ENCODE measurements around the gene DPYD. TPM values are rescaled to one million over a fixed set of nuclear protein-coding genes. Genes with fewer than 3 reads are reported as not detected.

DPYD gene
- total RNA-seq, 1 experiment from 2014 or later = 12.8 TPM

- no peaks in the 10 kb centered on the region for H3K36me3 ChIP-seq (ENCODE audit: low read depth, low read length)
- no peaks in the 10 kb centered on the region for H3K27me3 ChIP-seq (ENCODE audit: low read length)
- ChIA-PET POLR2A (ENCODE audit: unreplicated experiment) (no interaction called here), CTCF (no interaction called here)
- no peaks in the 10 kb centered on the region for H3F3A ChIP-seq (ENCODE audit: low read length, unreplicated experiment)
- no peak overlapping the region for H3K27ac ChIP-seq (ENCODE audit: low read length)
- no peak for TF ChIP-seq EZH2phosphoT487 (IDR thresholded peaks at IDR 0.05; ENCODE audit: borderline replicate concordance, low read length)
- TF ChIP-seq EZH2 (IDR thresholded peaks at IDR 0.05; ENCODE audit: low read length, unreplicated experiment) = no peak
- TF ChIP-seq CTCF (conservative IDR thresholded peaks at IDR 0.05; ENCODE audit: low read depth, low read length) = no peak
- no peaks in the 10 kb centered on the region for H3K9me2 ChIP-seq (replicated peaks; ENCODE audit: low read length)
- H3K4me2 ChIP-seq (ENCODE audit: low read length) = no peak overlapping the region
- no peak overlapping the region for H3K9ac ChIP-seq (ENCODE audit: low read length)
- H2AFZ ChIP-seq (ENCODE audit: low read length) = no peak overlapping the region
- no peaks in the 10 kb centered on the region for H4K20me1 ChIP-seq (ENCODE audit: low read length)
- DNase-seq (no peak), ATAC-seq (no peak)
- no peaks in the 10 kb centered on the region for H3K4me1 ChIP-seq (ENCODE audit: insufficient read depth, low read length)
- no TSS peak for BruUV-seq (replicated peaks)
- no peak overlapping the region for H3K4me3 ChIP-seq (ENCODE audit: low read length)
- intact Hi-C loops (cut with micrococcal nuclease) = no loop called here
- no peaks in the 10 kb centered on the region for H3K9me3 ChIP-seq (ENCODE audit: low read length)
- H3K79me2 ChIP-seq (ENCODE audit: low read length) = no peaks in the 10 kb centered on the region
These were observed 819.3 kb downstream of the DPYD start for GRCh38 chr1:97101509-97101908.

GRCh38 chr1:97097404-97097925 is 823.4 kb downstream of the DPYD start:
- Histone ChIP-seq H3K4me2 (ENCODE audit: low read length) (no peak overlapping the region), H4K20me1 (ENCODE audit: low read length) (no peaks in the 10 kb centered on the region), H3K27me3 (ENCODE audit: low read length) (no peaks in the 10 kb centered on the region), H3K9ac (ENCODE audit: low read length) (no peak overlapping the region), H2AFZ (ENCODE audit: low read length) (no peak overlapping the region), H3K27ac (ENCODE audit: low read length) (no peak overlapping the region), H3K9me3 (ENCODE audit: low read length) (no peaks in the 10 kb centered on the region), H3K79me2 (ENCODE audit: low read length) (no peaks in the 10 kb centered on the region), H3K4me3 (ENCODE audit: low read length) (no peak overlapping the region), H3F3A (ENCODE audit: low read length, unreplicated experiment) (peaks cover 3% of the 10 kb centered on the region), H3K4me1 (ENCODE audit: insufficient read depth, low read length) (peaks cover 16% of the 10 kb centered on the region), H3K36me3 (ENCODE audit: low read depth, low read length) (no peaks in the 10 kb centered on the region), H3K9me2 (replicated peaks; ENCODE audit: low read length) (no peaks in the 10 kb centered on the region)
- POLR2A ChIA-PET (ENCODE audit: unreplicated experiment) = no interaction called here
- ATAC-seq = no peak
- CTCF ChIA-PET = no interaction called here
- no TSS peak for BruUV-seq (replicated peaks)
- intact Hi-C loops (cut with micrococcal nuclease) = no loop called here
- TF ChIP-seq EZH2phosphoT487 (IDR thresholded peaks at IDR 0.05; ENCODE audit: borderline replicate concordance, low read length) (no peak), CTCF (conservative IDR thresholded peaks at IDR 0.05; ENCODE audit: low read depth, low read length) (no peak), EZH2 (IDR thresholded peaks at IDR 0.05; ENCODE audit: low read length, unreplicated experiment) (no peak)
- DNase-seq = no peak

DNA sequence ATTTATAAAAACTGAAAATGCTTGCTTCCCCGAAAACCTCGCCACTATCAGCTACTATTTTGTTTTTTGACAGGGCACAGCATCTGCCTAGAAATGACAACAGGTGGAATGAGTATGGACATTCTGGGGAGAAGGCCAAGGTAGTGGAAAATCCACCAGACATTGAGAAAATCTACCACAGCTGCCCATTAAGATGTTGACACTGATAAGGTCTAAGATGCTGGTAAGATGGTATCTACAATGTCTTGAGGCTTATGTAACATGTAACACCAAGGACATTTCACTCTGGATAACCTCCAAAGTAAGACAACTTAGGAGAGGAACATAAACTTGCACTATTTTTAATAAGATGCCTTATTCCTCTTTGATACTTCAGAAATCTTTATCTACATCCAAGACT is 825.1 kb downstream of the DPYD start:
- no peak for ATAC-seq
- no peaks in the 10 kb centered on the region for H3K27me3 ChIP-seq (ENCODE audit: low read length)
- no peak overlapping the region for H3K9ac ChIP-seq (ENCODE audit: low read length)
- H2AFZ ChIP-seq (ENCODE audit: low read length) = no peak overlapping the region
- peaks cover 3% of the 10 kb centered on the region for H3F3A ChIP-seq (ENCODE audit: low read length, unreplicated experiment)
- H3K9me3 ChIP-seq (ENCODE audit: low read length) = no peaks in the 10 kb centered on the region
- no peaks in the 10 kb centered on the region for H3K9me2 ChIP-seq (replicated peaks; ENCODE audit: low read length)
- TF ChIP-seq EZH2 (IDR thresholded peaks at IDR 0.05; ENCODE audit: low read length, unreplicated experiment) = no peak
- no peak for TF ChIP-seq CTCF (conservative IDR thresholded peaks at IDR 0.05; ENCODE audit: low read depth, low read length)
- TF ChIP-seq EZH2phosphoT487 (IDR thresholded peaks at IDR 0.05; ENCODE audit: borderline replicate concordance, low read length) = no peak
- no peak overlapping the region for H3K27ac ChIP-seq (ENCODE audit: low read length)
- H3K4me2 ChIP-seq (ENCODE audit: low read length) = no peak overlapping the region
- POLR2A ChIA-PET (ENCODE audit: unreplicated experiment) = no interaction called here
- CTCF ChIA-PET = no interaction called here
- no peaks in the 10 kb centered on the region for H3K79me2 ChIP-seq (ENCODE audit: low read length)
- H3K4me1 ChIP-seq (ENCODE audit: insufficient read depth, low read length) = peaks cover 16% of the 10 kb centered on the region
- DNase-seq = no peak
- H4K20me1 ChIP-seq (ENCODE audit: low read length) = no peaks in the 10 kb centered on the region
- no TSS peak for BruUV-seq (replicated peaks)
- no peak overlapping the region for H3K4me3 ChIP-seq (ENCODE audit: low read length)
- intact Hi-C loops (cut with micrococcal nuclease) = no loop called here
- no peaks in the 10 kb centered on the region for H3K36me3 ChIP-seq (ENCODE audit: low read depth, low read length)

All from PC-3 (cell line).